ENCODE measurements around the gene TPO.
"Not testable (repeated sequence)": the region's sequence is repeated elsewhere in the genome, so short reads cannot be mapped to it uniquely, and the experiment has no call there.

The TPO gene

DNA sequence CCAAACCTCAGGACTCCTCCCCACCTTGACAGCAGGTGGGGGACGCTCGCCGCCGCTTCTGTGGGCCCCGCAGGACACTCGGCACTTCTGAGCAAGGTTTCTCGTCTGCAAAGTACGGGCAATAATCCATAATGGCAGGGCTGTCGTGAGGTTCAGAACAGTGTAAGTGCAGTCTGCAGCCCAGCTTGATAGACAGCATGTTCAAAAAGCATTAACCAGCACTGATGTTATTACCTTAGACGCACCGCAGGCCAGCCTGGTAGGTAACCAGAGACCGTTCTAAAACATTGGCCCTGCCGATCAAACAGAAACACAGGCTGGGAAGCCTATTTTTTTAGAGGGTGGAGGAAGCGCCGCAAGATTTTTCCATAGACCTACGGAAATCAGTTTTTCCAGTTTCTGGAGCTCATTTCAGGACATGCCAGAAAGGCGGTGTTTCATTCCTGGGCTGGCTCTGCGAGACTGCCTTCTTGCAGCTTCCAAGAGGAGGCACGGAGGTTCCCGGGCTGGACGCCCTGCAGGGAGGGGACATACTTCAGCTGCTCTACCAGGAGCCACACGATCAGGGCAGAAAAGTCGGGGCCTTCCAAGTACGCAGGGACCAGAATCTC is 148.7 kb downstream of the TPO start:
- no peak for DNase-seq

DNA sequence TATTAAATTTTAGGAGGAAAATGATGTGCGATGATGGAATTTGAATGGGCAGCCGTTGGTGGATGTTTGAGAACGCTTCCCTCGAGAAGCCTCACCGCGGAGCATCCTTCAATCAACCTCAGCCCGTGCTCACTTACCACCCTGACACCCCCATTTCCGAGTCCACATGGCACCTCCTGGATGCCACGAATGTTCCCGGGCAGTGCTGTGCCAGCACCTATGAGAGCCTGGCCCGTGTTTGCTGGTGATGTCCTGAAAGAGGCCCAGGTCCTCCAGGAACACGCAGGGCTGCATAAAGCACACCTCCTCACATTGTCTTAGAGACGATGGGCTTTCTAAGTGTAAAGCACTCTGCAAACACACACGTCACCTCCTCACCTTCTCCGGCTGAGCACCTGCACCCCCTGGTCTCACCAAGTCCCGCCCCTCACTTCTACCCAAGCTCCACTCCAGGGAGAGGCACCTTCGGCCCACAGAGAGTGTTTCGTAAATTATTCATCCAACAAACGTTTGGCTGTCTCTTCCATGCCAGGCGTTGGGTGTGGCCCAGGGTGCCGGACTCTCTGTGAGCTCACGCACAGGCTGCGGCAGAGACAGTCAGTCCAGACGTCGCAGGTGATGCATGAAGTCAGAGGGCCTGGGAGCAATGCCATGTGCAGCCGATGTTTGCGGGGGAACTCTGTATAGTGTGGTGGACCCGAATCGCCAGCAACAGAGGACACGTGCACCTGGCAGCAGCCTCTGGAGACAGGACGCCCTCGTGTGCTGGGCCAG is 150.0 kb downstream of the TPO start:
- DNase-seq: no peak

DNA sequence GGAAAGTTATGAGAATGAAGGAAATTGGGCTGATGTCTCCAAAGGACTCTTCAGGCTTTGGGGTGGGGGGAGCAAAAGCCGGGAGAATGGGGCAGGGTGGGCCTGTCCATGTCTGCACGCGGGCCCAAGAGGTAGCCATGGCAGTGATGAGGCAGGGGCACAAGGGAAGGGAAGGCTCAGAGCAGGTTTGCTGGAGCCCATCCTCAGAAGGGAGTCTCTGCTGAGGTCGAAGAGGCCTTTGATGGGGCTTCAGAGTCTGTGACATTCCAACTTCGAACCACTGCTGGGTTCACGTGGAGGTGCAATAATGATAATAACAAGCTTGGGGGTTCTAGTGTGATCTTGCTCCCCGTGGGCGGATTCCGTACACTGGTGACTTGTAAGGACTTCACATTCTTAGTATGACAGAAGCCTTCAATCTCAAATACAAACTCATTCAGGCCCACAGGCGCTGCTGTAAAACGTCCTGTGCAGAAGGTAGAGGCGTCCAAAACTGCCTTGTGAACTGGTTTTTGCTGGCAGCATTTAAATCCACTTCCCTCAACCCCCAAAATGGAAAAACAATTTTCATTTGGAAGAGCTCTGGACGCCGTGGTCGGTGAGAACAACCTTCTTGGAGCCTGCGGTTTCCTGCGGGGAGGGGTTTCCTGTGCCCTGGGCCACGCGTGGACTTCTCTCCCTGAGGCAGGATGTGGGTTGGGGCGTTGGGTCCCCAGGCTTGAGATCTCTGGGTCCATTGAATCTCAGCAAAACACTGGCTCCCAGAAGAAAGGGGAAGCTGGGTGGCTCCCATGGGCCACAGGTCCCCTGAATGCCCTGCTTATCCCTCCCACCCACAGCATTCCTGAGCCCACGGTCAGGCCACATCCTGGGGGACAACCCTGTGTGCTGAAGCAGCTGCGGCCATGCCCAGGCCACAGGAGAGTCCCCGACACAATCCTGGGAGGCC is 151.0 kb downstream of the TPO start:
- DNase-seq: no peak

DNA sequence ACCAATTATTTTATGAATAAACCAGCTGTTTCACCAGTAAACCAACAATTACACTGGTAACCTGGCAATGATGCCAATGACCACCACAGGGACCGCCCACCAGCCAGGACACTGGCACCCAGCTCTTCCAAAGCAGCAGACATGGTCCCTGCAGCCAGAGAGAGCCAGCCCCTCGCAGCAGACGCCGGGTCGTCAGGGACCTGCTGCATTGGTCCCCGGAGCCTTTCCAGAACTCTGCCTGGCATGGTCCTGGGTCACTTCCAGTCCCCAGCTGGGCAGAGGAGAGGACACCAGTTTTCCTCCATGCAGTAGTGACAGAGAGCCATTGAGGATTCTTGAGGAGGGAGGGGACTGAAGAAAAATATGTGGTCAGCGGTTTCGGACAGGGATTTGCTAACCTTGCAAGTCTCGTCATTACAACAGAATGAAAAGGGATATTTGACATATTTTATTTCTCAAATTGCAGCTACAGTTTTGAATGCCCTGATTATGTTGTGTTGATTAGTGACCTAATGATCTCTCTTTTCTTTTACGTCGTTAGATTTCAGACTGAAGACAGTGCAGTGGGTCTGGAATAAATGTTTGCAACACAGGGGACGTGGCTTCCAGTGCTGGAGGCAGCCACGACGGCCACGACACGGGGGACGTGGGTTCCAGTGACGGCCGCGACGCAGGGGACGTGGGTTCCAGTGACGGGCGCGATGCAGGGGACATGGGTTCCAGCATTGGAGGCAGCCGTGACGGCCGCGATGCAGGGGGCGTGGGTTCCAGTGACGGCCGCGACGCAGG is 154.5 kb downstream of the TPO start:
- no peak for DNase-seq

DNA sequence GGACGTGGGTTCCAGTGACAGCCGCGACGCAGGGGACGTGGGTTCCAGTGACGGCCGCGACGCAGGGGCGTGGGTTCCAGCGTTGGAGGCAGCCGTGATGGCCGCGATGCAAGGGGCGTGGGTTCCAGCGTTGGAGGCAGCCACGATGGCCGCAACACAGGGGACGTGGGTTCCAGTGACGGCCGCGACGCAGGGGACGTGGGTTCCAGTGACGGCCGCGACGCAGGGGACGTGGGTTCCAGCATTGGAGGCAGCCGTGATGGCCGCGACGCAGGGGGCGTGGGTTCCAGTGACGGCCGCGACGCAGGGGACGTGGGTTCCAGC is 155.0 kb downstream of the TPO start:
- not testable (repeated sequence) for DNase-seq

DNA sequence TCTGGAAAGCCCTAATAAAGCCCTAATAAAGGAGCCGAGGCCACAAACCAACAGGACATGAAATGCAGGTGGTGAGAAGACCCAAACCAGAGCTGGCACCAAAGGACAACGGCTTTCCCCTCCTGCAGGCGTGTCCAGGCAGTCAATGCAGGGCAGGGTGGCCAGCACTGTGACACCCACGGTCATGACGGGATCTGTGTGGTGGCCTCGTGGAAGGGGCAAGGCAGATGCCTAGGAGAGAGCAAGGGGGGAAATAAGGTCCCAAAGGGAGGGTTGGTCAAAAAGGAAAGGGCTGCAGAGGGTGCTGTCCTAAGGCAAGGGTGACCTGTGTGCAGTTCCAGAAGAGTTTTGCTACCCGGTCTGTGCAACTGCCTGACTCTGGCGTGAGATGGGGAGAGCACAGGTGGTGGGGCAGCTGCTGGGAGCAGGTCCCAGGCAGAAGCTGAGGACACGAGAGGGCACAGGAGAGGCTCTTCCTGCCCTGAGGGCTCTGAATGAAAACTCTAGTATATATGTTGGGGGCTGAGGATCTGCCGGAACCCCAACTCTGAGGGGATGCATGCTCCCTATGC is 156.7 kb downstream of the TPO start:
- DNase-seq: no peak

DNA sequence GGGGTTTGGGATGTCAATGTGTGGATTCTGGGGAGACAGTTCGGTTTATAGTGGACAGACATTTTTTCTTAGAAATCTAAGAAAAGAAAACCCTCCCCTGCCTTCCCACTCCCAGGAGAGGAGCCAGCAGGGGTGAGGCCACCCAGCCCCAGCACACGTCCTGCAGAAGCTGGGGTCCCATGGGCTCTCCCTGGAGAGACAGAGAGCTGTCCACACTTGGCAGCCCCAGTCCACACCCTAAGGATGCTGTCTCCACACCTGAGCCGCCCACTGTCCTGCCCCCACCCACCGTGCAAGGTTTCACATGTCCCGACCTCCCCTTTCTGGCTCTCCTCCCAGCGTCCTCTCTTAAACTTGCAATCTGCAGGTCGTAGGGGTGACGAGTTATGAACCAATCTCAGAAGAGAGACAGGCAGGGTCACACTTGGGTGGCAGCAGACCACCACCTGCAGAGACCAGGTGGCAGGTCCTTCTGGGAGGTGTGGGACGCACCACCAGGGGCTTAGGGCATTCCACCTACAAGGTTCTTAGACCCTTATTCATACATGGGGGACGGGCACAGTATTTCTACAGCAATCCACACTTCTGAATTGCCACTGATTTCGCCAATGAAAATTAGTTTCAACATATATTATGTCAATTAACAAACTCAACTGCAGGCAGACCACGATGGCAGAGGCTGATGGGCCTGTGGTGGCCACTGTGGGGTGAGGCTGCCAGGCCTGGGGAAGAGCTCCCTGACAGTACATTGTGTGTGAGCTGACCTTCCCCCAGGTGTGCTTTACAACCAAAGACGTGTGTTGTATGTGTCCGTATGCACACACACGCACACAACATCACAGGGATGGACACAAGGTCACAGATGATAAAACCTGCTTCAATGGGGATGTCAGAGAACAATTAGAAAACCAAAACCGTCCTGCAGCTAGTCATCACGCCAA is 158.5 kb downstream of the TPO start:
- DNase-seq: no peak

DNA sequence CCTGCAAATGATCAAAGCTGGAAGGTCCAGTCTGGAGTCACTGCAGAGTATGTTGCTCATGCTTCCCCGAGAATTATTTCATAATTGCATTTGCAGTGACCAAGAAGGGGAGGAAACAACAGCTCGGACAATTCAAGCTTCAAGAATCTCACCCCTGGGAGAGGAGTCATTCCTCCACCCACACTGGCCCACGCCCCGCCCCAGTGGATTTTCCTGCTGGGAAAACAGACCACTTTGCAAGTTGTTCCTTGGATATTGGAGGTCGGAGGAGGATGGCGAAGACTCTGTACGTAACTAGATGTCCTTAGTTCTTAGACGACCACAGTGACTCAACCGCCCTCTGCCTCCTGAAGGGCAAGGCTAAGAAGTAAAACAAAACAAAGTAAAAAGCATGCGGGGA is 159.4 kb downstream of the TPO start:
- no peak for DNase-seq

DNA sequence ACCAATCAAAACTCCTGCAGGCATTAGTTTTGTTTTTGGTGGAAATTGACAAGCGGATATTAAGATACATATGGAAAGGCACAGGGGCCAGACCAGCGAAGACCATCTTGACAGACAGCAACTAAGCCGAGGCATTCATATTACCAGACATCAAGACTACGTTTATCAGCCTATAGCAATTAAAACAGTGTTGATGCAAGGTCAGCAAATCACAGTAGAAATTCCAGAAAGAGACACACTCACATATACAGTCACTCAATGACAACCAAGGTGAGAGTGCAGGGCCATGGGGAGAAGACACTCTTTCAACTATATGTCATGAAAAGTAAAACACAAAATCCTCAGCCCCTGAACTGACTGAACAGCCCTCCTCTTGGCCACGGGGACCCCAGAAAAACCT is 164.6 kb downstream of the TPO start:
- DNase-seq: no peak

DNA sequence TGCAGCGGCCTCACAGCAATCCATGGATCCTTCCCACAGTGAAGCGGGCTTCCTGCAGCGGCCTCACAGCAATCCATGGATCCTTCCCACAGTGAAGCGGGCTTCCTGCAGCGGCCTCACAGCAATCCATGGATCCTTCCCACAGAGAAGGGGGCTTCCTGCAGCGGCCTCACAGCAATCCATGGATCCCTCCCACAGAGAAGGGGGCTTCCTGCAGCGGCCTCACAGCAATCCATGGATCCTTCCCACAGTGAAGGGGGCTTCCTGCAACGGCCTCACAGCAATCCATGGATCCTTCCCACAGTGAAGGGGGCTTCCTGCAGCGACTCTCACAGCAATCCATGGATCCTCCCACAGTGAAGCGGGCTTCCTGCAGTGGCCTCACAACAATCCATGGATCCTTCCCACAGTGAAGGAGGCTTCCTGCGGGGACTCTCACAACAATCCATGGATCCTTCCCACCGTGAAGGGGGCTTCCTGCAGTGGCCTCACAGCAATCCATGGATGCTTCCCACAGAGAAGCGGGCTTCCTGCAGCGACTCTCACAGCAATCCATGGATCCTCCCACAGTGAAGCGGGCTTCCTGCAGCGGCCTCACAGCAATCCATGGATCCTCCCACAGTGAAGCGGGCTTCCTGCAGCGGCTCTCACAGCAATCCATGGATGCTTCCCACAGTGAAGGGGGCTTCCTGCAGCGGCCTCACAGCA is 168.1 kb downstream of the TPO start:
- DNase-seq: not testable (repeated sequence)

DNA sequence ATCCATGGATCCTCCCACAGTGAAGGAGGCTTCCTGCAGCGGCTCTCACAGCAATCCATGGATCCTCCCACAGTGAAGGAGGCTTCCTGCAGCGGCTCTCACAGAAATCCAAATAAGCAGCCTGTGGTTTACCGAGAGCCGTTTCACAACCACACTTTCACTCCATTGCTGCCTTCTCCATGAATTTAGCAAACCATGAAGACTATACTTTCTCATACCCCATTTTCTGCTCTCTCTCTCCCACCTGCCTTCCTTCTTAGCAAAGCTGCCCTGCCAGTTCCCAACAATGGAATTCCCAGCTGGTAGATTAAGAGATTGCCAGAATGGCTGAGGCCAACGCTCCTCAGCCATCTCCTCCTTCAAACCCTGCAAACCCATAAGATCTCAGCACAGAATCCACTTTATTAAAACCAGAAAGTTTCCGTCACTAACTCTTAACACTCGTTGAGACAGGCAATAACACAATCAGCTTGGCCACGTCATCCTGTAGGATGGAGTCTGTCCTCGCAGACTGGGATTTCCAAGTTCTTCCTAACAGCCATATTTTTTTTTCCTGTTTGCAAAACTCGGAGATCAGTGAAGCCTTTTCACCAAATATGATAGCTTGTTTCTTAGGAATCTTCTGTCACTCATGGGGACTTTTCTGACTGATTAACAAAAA is 168.8 kb downstream of the TPO start:
- DNase-seq: no peak

DNA sequence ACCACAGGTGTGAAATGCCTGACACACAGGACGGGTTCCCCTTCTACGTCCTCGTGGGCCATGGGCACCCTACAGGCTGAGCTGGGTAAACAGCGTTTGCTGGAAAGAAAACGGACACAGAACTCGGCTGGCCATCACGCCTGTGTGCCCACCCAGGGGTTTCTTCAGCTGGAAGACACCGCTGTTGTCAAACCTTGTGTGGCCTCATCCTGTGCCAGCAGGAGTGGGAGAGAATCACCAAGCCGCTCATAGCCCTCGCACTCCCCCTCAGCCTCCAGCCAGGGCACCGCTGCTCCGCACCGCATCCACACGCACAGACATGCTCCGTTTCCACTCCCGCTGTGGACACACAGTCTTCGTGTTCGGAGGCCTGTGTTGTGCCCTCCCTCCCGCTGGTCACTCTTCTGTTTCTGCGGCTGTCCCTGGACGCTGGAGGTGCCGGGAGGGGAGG is 169.7 kb downstream of the TPO start:
- DNase-seq: no peak

DNA sequence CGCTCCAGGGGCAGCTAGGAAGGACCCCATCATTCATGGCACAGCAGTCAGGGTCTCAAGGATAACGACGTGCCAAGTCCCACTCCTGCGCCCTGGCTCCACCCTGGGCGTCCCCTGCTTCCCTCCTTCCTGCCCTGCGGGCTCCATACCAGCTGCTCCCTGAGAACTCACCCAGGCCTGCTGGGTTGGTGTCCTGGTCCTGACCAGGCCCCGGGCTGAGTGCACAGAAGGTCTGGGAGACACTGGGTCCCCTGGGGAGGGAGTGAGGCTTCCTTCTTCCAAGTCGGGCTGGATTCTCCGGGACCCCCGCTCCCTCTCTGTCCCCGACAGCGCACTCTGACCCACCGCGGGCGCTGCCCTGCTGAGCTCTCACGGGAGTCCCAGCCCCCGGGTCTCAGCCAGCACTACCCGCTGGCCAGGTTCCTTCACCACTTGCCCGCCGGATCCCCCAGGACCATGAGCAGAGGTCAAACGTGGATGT is 170.8 kb downstream of the TPO start:
- no peak for DNase-seq

DNA sequence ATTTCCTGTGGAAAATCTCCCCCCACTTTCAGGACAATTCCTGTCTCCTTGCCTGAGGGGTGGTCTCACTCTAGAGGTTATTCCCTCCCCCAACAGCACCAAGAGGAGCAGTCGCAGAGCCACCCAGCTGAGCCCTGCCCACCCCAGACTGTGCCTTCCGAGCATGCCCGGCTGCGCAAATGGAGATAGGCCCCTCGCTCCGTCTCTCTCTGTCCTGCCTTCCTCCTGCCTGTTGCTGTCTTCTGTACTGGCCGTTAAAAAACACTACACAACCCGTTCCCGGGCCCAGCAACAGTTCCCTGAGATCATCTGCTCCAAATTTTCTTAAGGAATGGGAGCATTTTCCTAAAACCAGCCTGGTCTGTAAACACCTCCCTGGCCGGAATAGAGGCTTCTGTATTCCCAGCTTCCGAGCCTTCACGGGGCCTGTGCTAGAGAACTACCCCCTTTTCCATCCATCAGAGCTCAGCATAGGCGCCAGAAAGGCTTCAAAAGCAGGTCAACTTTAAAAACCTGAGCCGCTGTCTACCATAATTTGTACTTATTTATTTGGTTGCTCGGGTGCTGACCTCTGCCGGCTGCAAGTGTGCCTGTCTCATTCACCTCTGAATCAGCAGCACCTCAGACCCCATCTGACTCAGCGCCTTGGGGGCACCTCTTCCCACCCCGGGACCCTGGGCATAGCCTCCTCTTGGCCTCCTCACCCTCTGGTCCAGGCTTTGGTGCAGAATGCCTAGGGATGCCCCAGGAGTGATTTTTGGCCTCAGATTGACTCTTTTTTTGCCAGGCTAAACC is 171.6 kb downstream of the TPO start:
- DNase-seq: no peak

DNA sequence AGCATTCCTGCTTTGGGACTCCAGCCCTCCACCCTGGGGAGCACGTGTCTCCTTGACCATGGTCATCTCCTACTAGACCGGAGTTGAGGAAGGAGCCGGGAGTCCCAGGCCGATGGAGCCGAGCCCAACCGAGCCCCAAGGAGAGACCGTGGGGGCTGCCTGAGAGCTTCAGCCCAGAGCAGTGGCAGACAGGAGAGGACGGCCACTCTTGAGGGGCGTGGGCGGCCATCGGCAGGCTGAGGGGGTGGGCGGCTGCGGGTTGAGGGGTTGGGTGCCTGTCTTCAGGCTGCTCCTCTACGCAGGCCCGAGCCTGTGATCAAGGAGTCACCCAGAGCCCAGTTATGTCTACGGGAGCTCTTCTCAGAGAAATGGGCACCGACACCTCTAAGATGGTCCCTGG is 172.4 kb downstream of the TPO start:
- no peak for DNase-seq

DNA sequence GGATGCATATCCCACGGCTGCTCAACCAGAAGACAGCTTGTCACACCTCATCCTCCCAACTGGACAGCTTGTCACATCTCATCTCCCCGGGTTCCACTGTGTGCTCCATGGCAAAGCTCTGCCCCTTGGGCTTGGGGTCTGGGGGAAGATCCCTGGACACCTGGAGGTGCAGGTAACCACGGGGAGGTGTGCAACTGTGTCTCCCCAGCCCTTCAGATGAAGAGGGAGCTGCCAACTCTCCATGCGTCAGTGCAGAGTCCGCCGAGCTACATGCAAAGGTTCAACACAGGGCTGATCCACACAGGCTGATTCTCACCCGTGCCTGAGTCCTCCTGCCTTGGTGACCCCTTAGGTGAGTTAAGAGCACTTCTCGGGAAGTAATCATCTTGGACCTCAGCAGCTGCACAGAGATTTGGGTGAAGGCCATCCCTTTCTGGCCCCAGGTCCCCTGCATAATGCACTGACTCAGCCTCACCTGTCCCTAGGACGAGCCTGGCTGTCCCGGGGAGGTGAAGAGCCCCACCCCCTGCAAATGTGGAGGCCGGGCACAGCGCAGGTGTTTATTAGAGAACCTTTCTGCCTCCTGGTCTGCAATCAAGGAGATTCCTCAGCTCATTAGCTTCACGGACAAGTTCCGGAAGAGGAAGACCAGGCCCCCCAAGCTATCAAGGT is 173.1 kb downstream of the TPO start:
- DNase-seq: no peak

DNA sequence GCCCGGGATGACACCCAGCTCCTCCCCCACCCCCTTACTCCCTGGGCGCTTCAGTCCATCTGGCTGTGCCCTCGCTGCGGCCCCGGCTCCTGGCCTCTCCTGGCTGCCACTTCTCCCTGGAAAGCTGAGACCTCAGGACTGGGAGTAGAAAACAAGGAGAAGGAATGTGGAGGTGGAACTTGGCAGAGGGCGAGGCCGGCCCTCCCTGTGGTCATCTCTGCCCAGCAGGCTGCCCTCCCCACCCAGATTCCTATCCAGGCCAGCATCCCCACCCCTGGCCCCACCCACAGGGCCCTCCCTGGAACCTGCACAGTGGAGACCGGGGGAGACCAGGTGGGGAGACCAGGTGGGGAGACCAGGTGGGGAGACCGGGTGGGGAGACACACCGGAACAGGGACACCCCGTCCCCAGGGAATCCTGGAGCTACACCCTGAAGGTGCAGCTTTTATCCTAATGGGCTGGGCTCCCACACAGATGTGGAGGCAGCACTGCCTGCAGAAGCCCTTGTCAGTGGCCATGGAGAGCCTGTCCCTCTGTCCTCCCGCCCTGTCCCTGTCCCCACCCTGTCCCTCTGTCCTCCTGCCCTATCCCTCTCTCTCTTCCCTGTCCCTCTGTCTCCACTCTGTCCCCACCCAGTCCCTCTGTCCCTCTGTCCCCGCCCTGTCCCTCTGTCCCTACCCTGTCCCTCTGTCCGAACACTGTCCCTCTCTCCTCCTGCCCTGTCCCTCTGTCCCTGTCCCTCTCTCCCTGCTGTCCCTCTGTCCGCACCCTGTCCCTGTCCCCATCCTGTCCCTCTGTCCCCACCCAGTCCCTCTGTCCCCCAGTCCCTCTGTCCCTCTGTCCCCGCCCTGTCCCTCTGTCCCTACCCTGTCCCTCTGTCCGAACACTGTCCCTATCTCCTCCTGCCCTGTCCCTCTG is 173.9 kb downstream of the TPO start:
- DNase-seq: no peak

Measured in AML-193 (cell line).